Smooth muscle cell (in vitro differentiated cells): ENCODE results near the gene HPSE2. TPM values are rescaled to one million over a fixed set of nuclear protein-coding genes. Genes with fewer than 3 reads are reported as not detected.

Experiments used
- DNase-seq: peaks from one replicate; lab custom pipeline; 2025; ENCODE audit not compliant: unreplicated experiment; lab: John Stamatoyannopoulos, UW
- H2AFZ ChIP-seq: fragments of 200-600 bp; sonication (generic); 2 replicates; pipeline ENCODE4 v1.6.0; 2016; ENCODE audit warnings: antibody characterized with exemption, low read depth, mild to moderate bottlenecking
- H3F3A ChIP-seq: fragments of 200-600 bp; sonication (generic); 2 replicates; pipeline ENCODE4 v1.6.0; 2017; ENCODE audit warnings: antibody characterized with exemption, low read depth
- H3K27ac ChIP-seq: fragments of 200-600 bp; sonication (generic); 2 replicates; pipeline ENCODE4 v1.5.1; 2016; ENCODE audit warnings: low read depth, mild to moderate bottlenecking
- H3K27me3 ChIP-seq: fragments of 200-600 bp; sonication (generic); 2 replicates; pipeline ENCODE4 v1.6.1; 2016; ENCODE audit warnings: low read depth, mild to moderate bottlenecking
- H3K36me3 ChIP-seq: fragments of 200-600 bp; sonication (generic); 2 replicates; pipeline ENCODE4 v1.5.1; 2016; ENCODE audit warnings: low read depth
- H3K4me1 ChIP-seq: fragments of 200-600 bp; sonication (generic); 2 replicates; pipeline ENCODE4 v1.5.1; 2016; ENCODE audit warnings: low read depth
- H3K4me2 ChIP-seq: fragments of 200-600 bp; sonication (generic); 2 replicates; pipeline ENCODE4 v1.6.0; 2016; ENCODE audit warnings: mild to moderate bottlenecking
- H3K4me3 ChIP-seq: fragments of 200-600 bp; sonication (generic); 2 replicates; pipeline ENCODE4 v1.5.1; 2016; ENCODE audit warnings: mild to moderate bottlenecking
- H3K79me2 ChIP-seq: fragments of 200-600 bp; sonication (generic); 2 replicates; pipeline ENCODE4 v1.6.0; 2016; ENCODE audit warnings: low read depth, mild to moderate bottlenecking
- H3K9ac ChIP-seq: fragments of 200-600 bp; sonication (generic); 2 replicates; pipeline ENCODE4 v1.6.0; 2016; ENCODE audit warnings: low read depth
- H3K9me3 ChIP-seq: fragments of 200-600 bp; sonication (generic); replicated peaks from 2 replicates; pipeline ENCODE4 v1.5.1; 2016; ENCODE audit warnings: low read depth
- H4K20me1 ChIP-seq: fragments of 200-600 bp; sonication (generic); 2 replicates; pipeline ENCODE4 v1.6.0; 2016; ENCODE audit warnings: low read depth
- CTCF ChIP-seq: fragments of 200-600 bp; sonication (generic); IDR thresholded peaks from 2 replicates; pipeline ENCODE4 v1.5.1; 2017; ENCODE audit warnings: borderline replicate concordance, mild to moderate bottlenecking, antibody characterized with exemption; ENCODE audit not compliant: insufficient read depth, poor library complexity, severe bottlenecking
- WGBS: methylation state at CpG from one replicate; pipeline ENCODE4 v1.1.7; 2016; ENCODE audit warnings: low lambda C conversion rate; 5-methylcytosine and 5-hydroxymethylcytosine counted together
- polyA plus RNA-seq: library from polyadenylated mRNA; unstranded; fragments of >200 nt; fragmentation: Nextera tagmentation; extraction: Ambion mirVana; gene quantifications from 2 replicates; pipeline ENCODE4 v1.2.1, GENCODE V29; 2016
- total RNA-seq: library from RNA; depleted of rRNA; stranded (reverse); fragments of >200 nt; gene quantifications from 2 replicates; pipeline ENCODE4 v1.2.3, GENCODE V29; 2014

The HPSE2 gene
- total and polyA plus RNA-seq, 2 experiments from 2014 or later: 0.13 TPM; not detected in 1

- 67% methylated on average over 2 of the region's 2 CpGs for WGBS
- H3K4me3 ChIP-seq: no peak overlapping the region
- no peak for DNase-seq
- H3K4me1 ChIP-seq: no peaks in the 10 kb centered on the region
- no peak overlapping the region for H3K27ac ChIP-seq
- no peaks in the 10 kb centered on the region for H3K27me3 ChIP-seq
- no peaks in the 10 kb centered on the region for H3K79me2 ChIP-seq
- TF ChIP-seq CTCF: no peak
- H3K36me3 ChIP-seq: no peaks in the 10 kb centered on the region
- H2AFZ ChIP-seq: no peak overlapping the region
- H3K4me2 ChIP-seq: no peak overlapping the region
- H3K9ac ChIP-seq: no peak overlapping the region
- H3K9me3 ChIP-seq: no peaks in the 10 kb centered on the region
- no peaks in the 10 kb centered on the region for H4K20me1 ChIP-seq
- H3F3A ChIP-seq: no peaks in the 10 kb centered on the region
Observed at GRCh38 chr10:98568551-98568950, 667.1 kb downstream of the HPSE2 start.

- 26% methylated on average over 4 of the region's 4 CpGs for WGBS
- Histone ChIP-seq H4K20me1 (no peaks in the 10 kb centered on the region), H3K9ac (no peak overlapping the region), H3K27me3 (no peaks in the 10 kb centered on the region), H2AFZ (no peak overlapping the region), H3K4me1 (no peaks in the 10 kb centered on the region), H3K36me3 (no peaks in the 10 kb centered on the region), H3K9me3 (no peaks in the 10 kb centered on the region), H3K79me2 (no peaks in the 10 kb centered on the region), H3K4me3 (no peak overlapping the region), H3K4me2 (no peak overlapping the region), H3K27ac (no peak overlapping the region), H3F3A (no peaks in the 10 kb centered on the region)
- no peak for DNase-seq
- no peak for TF ChIP-seq CTCF
Observed at GRCh38 chr10:98567391-98568133, 668.1 kb downstream of the HPSE2 start.

- no peak overlapping the region for H2AFZ ChIP-seq
- no peaks in the 10 kb centered on the region for H3K27me3 ChIP-seq
- H3K9ac ChIP-seq: no peak overlapping the region
- no peak overlapping the region for H3K4me2 ChIP-seq
- no peak overlapping the region for H3K4me3 ChIP-seq
- no peaks in the 10 kb centered on the region for H3K4me1 ChIP-seq
- H3K27ac ChIP-seq: peak overlapping the region; percentile 37
- H3K36me3 ChIP-seq: no peaks in the 10 kb centered on the region
- H3F3A ChIP-seq: no peaks in the 10 kb centered on the region
- 32% methylated on average over 2 of the region's 2 CpGs for WGBS
- H3K9me3 ChIP-seq: no peaks in the 10 kb centered on the region
- H3K79me2 ChIP-seq: no peaks in the 10 kb centered on the region
- H4K20me1 ChIP-seq: no peaks in the 10 kb centered on the region
- DNase-seq: no peak
- TF ChIP-seq CTCF: no peak
Observed at GRCh38 chr10:98563811-98564210, 671.8 kb downstream of the HPSE2 start.

- TF ChIP-seq CTCF: no peak
- Histone ChIP-seq H3K9ac (no peak overlapping the region), H3K4me1 (peaks cover 6% of the 10 kb centered on the region)
Observed at GRCh38 chr10:98560565-98560964, 675.1 kb downstream of the HPSE2 start.

More at GRCh38 chr10:98560565-98560964, 675.1 kb downstream of the HPSE2 start:
- Histone ChIP-seq H3K9me3 (no peaks in the 10 kb centered on the region), H3K79me2 (no peaks in the 10 kb centered on the region), H2AFZ (no peak overlapping the region), H4K20me1 (no peaks in the 10 kb centered on the region), H3F3A (no peaks in the 10 kb centered on the region), H3K27ac (no peak overlapping the region), H3K4me3 (no peak overlapping the region), H3K36me3 (no peaks in the 10 kb centered on the region), H3K4me2 (no peak overlapping the region), H3K27me3 (no peaks in the 10 kb centered on the region)
- WGBS: 89% methylated on average over 2 of the region's 2 CpGs
- no peak for DNase-seq
